GM18505 (cell line): ENCODE data around the gene MRNIP.

Source experiments
- ATAC-seq: cut with Tn5 transposase; IDR thresholded peaks from one replicate; pipeline ENCODE4 v1.9.1; 2021; ENCODE audit not compliant: unreplicated experiment
- POLR2A ChIP-seq: IDR thresholded peaks from 4 replicates; pipeline ENCODE4 v1.6.1; 2011; ENCODE audit warnings: borderline replicate concordance; ENCODE audit not compliant: insufficient read depth, insufficient read length; ENCODE audit errors: extremely low read depth

MRNIP gene

GRCh38 chr5:179880848-179881590 is 22.4 kb upstream of the MRNIP start:
- no peak for TF ChIP-seq POLR2A
- no peak for ATAC-seq

GRCh38 chr5:179880066-179880650 is 21.5 kb upstream of the MRNIP start:
- no peak for TF ChIP-seq POLR2A
- ATAC-seq, result no peak

GRCh38 chr5:179879690-179880010 is 21.0 kb upstream of the MRNIP start:
- TF ChIP-seq POLR2A, result no peak
- no peak for ATAC-seq

- ATAC-seq, result no peak
- TF ChIP-seq POLR2A, result no peak
Measured at GRCh38 chr5:179879003-179879689, 20.5 kb upstream of the MRNIP start.

GRCh38 chr5:179878222-179879002 is 19.8 kb upstream of the MRNIP start:
- no peak for ATAC-seq

GRCh38 chr5:179876610-179876952 is 18.0 kb upstream of the MRNIP start:
- ATAC-seq, result no peak
- no peak for TF ChIP-seq POLR2A

More at GRCh38 chr5:179878222-179879002, 19.8 kb upstream of the MRNIP start:
- no peak for TF ChIP-seq POLR2A

- ATAC-seq, result no peak
- TF ChIP-seq POLR2A, result no peak
Measured at GRCh38 chr5:179875741-179876609, 17.4 kb upstream of the MRNIP start.

GRCh38 chr5:179874536-179875292 is 16.1 kb upstream of the MRNIP start:
- TF ChIP-seq POLR2A, result no peak
- ATAC-seq, result no peak

- ATAC-seq, result no peak
- no peak for TF ChIP-seq POLR2A
Measured at GRCh38 chr5:179874136-179874535, 15.5 kb upstream of the MRNIP start.

- no peak for ATAC-seq
- TF ChIP-seq POLR2A, result no peak
Measured at GRCh38 chr5:179873588-179874110, 15.0 kb upstream of the MRNIP start.

- no peak for TF ChIP-seq POLR2A
- ATAC-seq, result no peak
Measured at GRCh38 chr5:179872828-179873575, 14.4 kb upstream of the MRNIP start.
